ENCODE results near the gene TNFSF9.

TNFSF9 gene

GRCh38 chr19:6484831-6485230 lies 46.0 kb upstream of the TNFSF9 start:
- POLR2A ChIA-PET, result no interaction called here
- no peak overlapping the region for H3K4me3 ChIP-seq (ENCODE audit: low read depth, low read length)
- TF ChIP-seq, protein P1, sequence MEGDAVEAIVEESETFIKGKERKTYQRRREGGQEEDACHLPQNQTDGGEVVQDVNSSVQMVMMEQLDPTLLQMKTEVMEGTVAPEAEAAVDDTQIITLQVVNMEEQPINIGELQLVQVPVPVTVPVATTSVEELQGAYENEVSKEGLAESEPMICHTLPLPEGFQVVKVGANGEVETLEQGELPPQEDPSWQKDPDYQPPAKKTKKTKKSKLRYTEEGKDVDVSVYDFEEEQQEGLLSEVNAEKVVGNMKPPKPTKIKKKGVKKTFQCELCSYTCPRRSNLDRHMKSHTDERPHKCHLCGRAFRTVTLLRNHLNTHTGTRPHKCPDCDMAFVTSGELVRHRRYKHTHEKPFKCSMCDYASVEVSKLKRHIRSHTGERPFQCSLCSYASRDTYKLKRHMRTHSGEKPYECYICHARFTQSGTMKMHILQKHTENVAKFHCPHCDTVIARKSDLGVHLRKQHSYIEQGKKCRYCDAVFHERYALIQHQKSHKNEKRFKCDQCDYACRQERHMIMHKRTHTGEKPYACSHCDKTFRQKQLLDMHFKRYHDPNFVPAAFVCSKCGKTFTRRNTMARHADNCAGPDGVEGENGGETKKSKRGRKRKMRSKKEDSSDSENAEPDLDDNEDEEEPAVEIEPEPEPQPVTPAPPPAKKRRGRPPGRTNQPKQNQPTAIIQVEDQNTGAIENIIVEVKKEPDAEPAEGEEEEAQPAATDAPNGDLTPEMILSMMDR (IDR thresholded peaks at IDR 0.05; ENCODE audit: insufficient read depth, low read length, missing control alignments), result no peak
- no peak for DNase-seq (ENCODE audit: low read depth, low spot score)
- CTCF ChIA-PET, result no interaction called here

GRCh38 chr19:6489278-6490061 lies 41.4 kb upstream of the TNFSF9 start:
- CTCF ChIA-PET, result no interaction called here
- no peak overlapping the region for H3K4me3 ChIP-seq (ENCODE audit: low read depth, low read length)
- DNase-seq (ENCODE audit: low read depth, low spot score), result no peak
- POLR2A ChIA-PET, result no interaction called here
- TF ChIP-seq, protein P1 (IDR thresholded peaks at IDR 0.05; ENCODE audit: insufficient read depth, low read length, missing control alignments), result no peak

- POLR2A ChIA-PET, result no interaction called here
- TF ChIP-seq, protein P1 (IDR thresholded peaks at IDR 0.05; ENCODE audit: insufficient read depth, low read length, missing control alignments), result no peak
- DNase-seq (ENCODE audit: low read depth, low spot score), result no peak
- CTCF ChIA-PET, result no interaction called here
- H3K4me3 ChIP-seq (ENCODE audit: low read depth, low read length), result no peak overlapping the region
Observed at GRCh38 chr19:6490134-6490533, 40.7 kb upstream of the TNFSF9 start.

DNA sequence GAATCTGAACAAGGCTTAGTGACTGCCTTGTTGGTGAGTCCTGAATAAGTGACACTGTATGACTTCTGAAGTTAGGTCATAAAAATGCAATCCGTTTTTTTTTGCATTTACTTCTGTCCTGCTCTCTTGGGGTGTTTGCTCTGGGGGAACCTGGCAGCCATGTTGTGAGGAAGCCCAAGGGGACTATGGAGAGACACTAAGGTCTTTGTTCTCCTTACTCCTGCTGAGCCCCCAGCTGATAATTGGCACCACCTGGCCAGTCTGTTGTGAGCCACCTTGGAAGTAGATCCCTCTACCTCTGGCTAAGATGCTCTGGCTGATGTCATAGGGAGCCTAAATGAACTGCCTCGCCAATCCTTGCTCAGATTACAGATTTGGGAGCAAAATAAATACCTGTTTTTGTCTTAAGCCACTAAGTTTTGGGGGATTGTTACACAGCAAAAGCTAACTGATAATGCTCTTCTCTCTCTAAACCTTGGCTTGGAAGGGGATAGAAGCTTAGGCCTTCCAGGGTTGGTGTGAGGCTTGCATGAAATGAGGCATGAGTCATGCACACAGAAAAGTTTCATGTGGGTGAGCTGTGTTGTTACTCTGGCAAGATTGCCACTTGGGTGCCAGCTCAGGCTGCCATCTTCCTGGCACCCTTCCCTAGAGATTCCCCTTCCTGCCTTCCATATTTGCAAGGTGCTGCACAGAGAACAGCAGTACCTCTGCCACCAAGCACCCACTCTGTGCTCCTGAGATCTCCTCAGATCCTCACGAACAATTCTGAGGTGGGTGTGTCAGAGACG lies 38.8 kb upstream of the TNFSF9 start:
- POLR2A ChIA-PET, result no interaction called here
- TF ChIP-seq, protein P1 (IDR thresholded peaks at IDR 0.05; ENCODE audit: insufficient read depth, low read length, missing control alignments), result no peak
- CTCF ChIA-PET, result interaction anchor here (1.9 kb wide), 1 partner anchor 10 kb away, joined by 8 read pairs; the partner anchor contains the start of gene DENND1C
- no peak overlapping the region for H3K4me3 ChIP-seq (ENCODE audit: low read depth, low read length)
- no peak for DNase-seq (ENCODE audit: low read depth, low spot score)

DNA sequence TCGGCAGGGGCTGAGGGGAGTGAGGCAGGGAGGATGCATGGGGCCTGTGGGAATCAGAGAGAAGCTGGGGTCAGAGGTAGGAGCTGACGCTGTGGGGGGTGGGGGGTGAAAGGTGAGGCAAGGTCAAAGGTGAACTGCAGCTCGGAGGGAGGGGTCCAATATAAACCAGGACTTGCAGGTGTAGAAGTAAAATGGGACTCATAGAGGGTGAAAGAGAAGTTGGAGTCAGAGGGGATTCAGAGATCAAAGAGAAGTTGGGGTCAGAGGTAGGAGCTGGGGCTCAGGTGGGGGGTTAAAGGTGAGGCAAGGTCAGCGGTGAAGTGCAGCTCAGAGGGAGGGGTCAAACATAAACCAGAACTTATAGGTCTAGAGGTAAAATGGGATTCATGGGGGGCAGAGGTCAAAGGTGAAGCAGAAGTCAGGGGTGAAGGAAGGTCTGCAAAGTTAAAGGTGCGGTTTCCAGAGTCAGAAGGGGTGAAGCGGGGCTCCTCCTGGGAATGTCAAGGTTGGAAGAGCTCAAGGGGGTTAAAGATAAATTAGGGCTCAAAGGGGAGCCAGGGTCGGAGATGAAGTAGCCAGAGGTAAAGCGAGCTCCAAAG lies 36.3 kb upstream of the TNFSF9 start:
- DNase-seq (ENCODE audit: low read depth, low spot score), result no peak
- CTCF ChIA-PET, result no interaction called here
- H3K4me3 ChIP-seq (ENCODE audit: low read depth, low read length), result no peak overlapping the region
- TF ChIP-seq, protein P1 (IDR thresholded peaks at IDR 0.05; ENCODE audit: insufficient read depth, low read length, missing control alignments), result no peak
- POLR2A ChIA-PET, result interaction anchor here (0.6 kb wide), 1 partner anchor 102 kb away, joined by 3 read pairs; the partner anchor contains the start of gene GTF2F1

- ChIA-PET POLR2A (no interaction called here), CTCF (no interaction called here)
- H3K4me3 ChIP-seq (ENCODE audit: low read depth, low read length), result no peak overlapping the region
- TF ChIP-seq, protein P1 (IDR thresholded peaks at IDR 0.05; ENCODE audit: insufficient read depth, low read length, missing control alignments), result no peak
- no peak for DNase-seq (ENCODE audit: low read depth, low spot score)
Observed at GRCh38 chr19:6495947-6496346, 34.9 kb upstream of the TNFSF9 start.
